Spleen (tissue), 11 donors: ENCODE data around the gene FAM50A. TPM values are rescaled to one million over a fixed set of nuclear protein-coding genes. Genes with fewer than 3 reads are reported as not detected.

ENCODE experiments used
- DNase-seq: peaks from one replicate; pipeline ENCODE4 v3.0.0-alpha.2; 2020
- H3K27ac ChIP-seq, 8 donors: fragments of 200-600 bp; sonication (generic) in 7 of 8; 1 replicate in 4 of 8; 2 replicates in 4 of 8; pipeline versions ENCODE4 v1.5.0 to v1.8.0; 2016 to 2021; ENCODE audit warnings: inconsistent platforms in 4 of 8, mild to moderate bottlenecking in 4 of 8, moderate library complexity in 1 of 8
- H3K27me3 ChIP-seq, 7 donors: fragments of 200-600 bp; sonication (generic) in 6 of 7; replicated peaks in 1 of 7; 1 replicate in 4 of 7; 2 replicates in 3 of 7; pipeline versions ENCODE4 v1.5.0 to v1.8.0; 2016 to 2021; ENCODE audit warnings: inconsistent platforms in 3 of 7, mild to moderate bottlenecking in 1 of 7
- H3K36me3 ChIP-seq, 6 donors: fragments of 200-600 bp; sonication (generic) in 5 of 6; 1 replicate in 4 of 6; 2 replicates in 2 of 6; pipeline versions ENCODE4 v1.5.0 to v1.8.0; 2016 to 2021; ENCODE audit warnings: inconsistent platforms in 2 of 6
- H3K4me1 ChIP-seq, 6 donors: fragments of 200-600 bp; sonication (generic) in 5 of 6; 1 replicate in 3 of 6; 2 replicates in 3 of 6; pipeline versions ENCODE4 v1.5.0 to v1.8.0; 2016 to 2021; ENCODE audit warnings: inconsistent platforms in 3 of 6
- H3K4me3 ChIP-seq, 8 donors: fragments of 200-600 bp; sonication (generic) in 7 of 8; 1 replicate in 4 of 8; 2 replicates in 4 of 8; pipeline versions ENCODE4 v1.5.0 to v1.8.0; 2016 to 2021; ENCODE audit warnings: inconsistent platforms in 4 of 8, mild to moderate bottlenecking in 4 of 8, moderate library complexity in 2 of 8
- H3K9me3 ChIP-seq, 8 donors: fragments of 200-600 bp; sonication (generic) in 7 of 8; 1 replicate in 4 of 8; 2 replicates in 4 of 8; pipeline versions ENCODE4 v1.5.0 to v1.8.0; 2016 to 2021; ENCODE audit warnings: inconsistent platforms in 4 of 8
- CTCF ChIP-seq, 11 experiments: fragments of 200-600 bp in 7 of 11; fragments of 450-650 bp in 4 of 11; sonication (generic) in 4 of 11; IDR thresholded peaks in 8 of 11; conservative IDR thresholded peaks in 3 of 11; 1 replicate in 7 of 11; 2 replicates in 4 of 11; pipeline versions ENCODE4 v1.4.0 to v1.8.0; 2016 to 2021; ENCODE audit warnings: antibody characterized with exemption in 11 of 11, inconsistent platforms in 4 of 11, mild to moderate bottlenecking in 1 of 11
- POLR2A ChIP-seq, 3 donors: fragments of 450-650 bp; IDR thresholded peaks; one replicate each; pipeline ENCODE4 v1.5.1; 2017; ENCODE audit warnings: antibody characterized with exemption in 3 of 3, mild to moderate bottlenecking in 1 of 3
- POLR2AphosphoS5 ChIP-seq, 3 donors: sonication (generic); formaldehyde crosslinking; IDR thresholded peaks; one replicate each; pipeline ENCODE4 v1.5.1; 2017; ENCODE audit warnings: antibody characterized with exemption in 3 of 3
- WGBS, 5 donors: extraction: QIAGEN DNeasy Blood & Tissue Kit in 3 of 5; methylation state at CpG; one replicate each; pipeline versions ENCODE4 v1.1.5 to v1.1.7; 2013 to 2018; 5-methylcytosine and 5-hydroxymethylcytosine counted together
- intact Hi-C: fragments of 100-400 bp; cut with DNase I; formaldehyde crosslinking; loops from one replicate; pipeline ENCODE4 v1.15.0; 2023; ENCODE audit warnings: low total_unique reads
- polyA plus RNA-seq, 3 donors: library from polyadenylated mRNA; stranded (reverse); fragments of 200-250 nt; gene quantifications; one replicate each; pipeline ENCODE4 v1.2.1, GENCODE V29; 2013
- total RNA-seq, 7 donors: library from RNA; depleted of rRNA in 3 of 7; stranded (reverse); fragments of >200 nt in 3 of 7; fragmentation: NEBNext Ultra II Directional in 4 of 7; extraction: Animal tissue kit (Norgen Biotek cat#: 25700) in 4 of 7; gene quantifications; one replicate each; pipeline versions ENCODE4 v1.1.0 to v1.2.1, GENCODE V29; 2016 to 2021
- donor health status: healthy with polysubstance abuse.
- donor health status: DM: no; HTN: no; CAD: no; lungs with moderate emphysema.
- donor health status: DM: no; HTN: no; CAD: no.
- donor health status: Bipolar disorder and iron deficiency.
- donor health status: healthy.
- donor health status: DM: no; HTN: no; CAD: no.
- donor health status: DM: yes; HTN: yes; CAD: no.

FAM50A gene
- total and polyA plus RNA-seq, 10 donors = 30.3 to 123 (median 47.9) TPM

- WGBS, 5 donors = 41 to 70% (median 55%) methylated on average over 8 to 15 of the region's 15 CpGs
- intact Hi-C loops = no loop called here
These were observed 15.2 kb downstream of the FAM50A start for GRCh38 chrX:154458954-154459778.

GRCh38 chrX:154459832-154460231, 15.9 kb downstream of the FAM50A start:
- Histone ChIP-seq H3K9me3 (no peaks in the 10 kb centered on the region), H3K36me3 (peaks cover 0 to 48% (median 4%) of the 10 kb centered on the region in 6 donors), H3K4me3 (peak overlapping the region in 4 of 8 donors; percentile 50 to 80 (median 61)), H3K4me1 (peaks cover 0 to 27% (median 13%) of the 10 kb centered on the region in 6 donors), H3K27me3 (peaks cover 0 to 5% (median 0%) of the 10 kb centered on the region in 7 donors), H3K27ac (peak overlapping the region in 2 of 8 donors; percentile 80 to 89)
- 50 to 77% (median 74%) methylated on average over 7 to 14 of the region's 14 CpGs for WGBS, 5 donors
- intact Hi-C loops = no loop called here
- TF ChIP-seq CTCF (IDR thresholded peaks at IDR 0.05 in 8 of 11, conservative IDR thresholded peaks at IDR 0.05 in 3 of 11) (no peak), POLR2A (IDR thresholded peaks at IDR 0.05) (no peak), POLR2AphosphoS5 (IDR thresholded peaks at IDR 0.05) (no peak)
- DNase-seq = no peak

More at GRCh38 chrX:154458954-154459778, 15.2 kb downstream of the FAM50A start:
- DNase-seq = no peak
- Histone ChIP-seq H3K27me3 (peaks cover 0 to 5% (median 0%) of the 10 kb centered on the region in 7 donors), H3K36me3 (peaks cover 0 to 41% (median 2%) of the 10 kb centered on the region in 6 donors), H3K9me3 (no peaks in the 10 kb centered on the region), H3K27ac (peak overlapping the region in 5 of 8 donors; percentile 67 to 89 (median 73)), H3K4me1 (peaks cover 0 to 27% (median 13%) of the 10 kb centered on the region in 6 donors), H3K4me3 (peak overlapping the region; percentile 43 to 80 (median 53))
- no peak for TF ChIP-seq CTCF (IDR thresholded peaks at IDR 0.05 in 8 of 11, conservative IDR thresholded peaks at IDR 0.05 in 3 of 11)
- TF ChIP-seq POLR2AphosphoS5 (IDR thresholded peaks at IDR 0.05) = no peak
- no peak for TF ChIP-seq POLR2A (IDR thresholded peaks at IDR 0.05)

GRCh38 chrX:154460326-154460725, 16.4 kb downstream of the FAM50A start:
- Histone ChIP-seq H3K9me3 (no peaks in the 10 kb centered on the region), H3K4me3 (no peak overlapping the region), H3K36me3 (peaks cover 0 to 53% (median 5%) of the 10 kb centered on the region in 6 donors), H3K27me3 (peaks cover 0 to 5% (median 0%) of the 10 kb centered on the region in 7 donors), H3K4me1 (peaks cover 0 to 27% (median 13%) of the 10 kb centered on the region in 6 donors), H3K27ac (no peak overlapping the region)
- intact Hi-C loops = no loop called here
- DNase-seq = no peak
- 83 to 92% (median 87%) methylated on average over 21 to 26 of the region's 26 CpGs; no CpG with 5 or more reads in 1 of the 5 donors for WGBS, 5 donors
- no peak for TF ChIP-seq POLR2AphosphoS5 (IDR thresholded peaks at IDR 0.05)
- TF ChIP-seq POLR2A (IDR thresholded peaks at IDR 0.05) = no peak
- TF ChIP-seq CTCF (IDR thresholded peaks at IDR 0.05 in 8 of 11, conservative IDR thresholded peaks at IDR 0.05 in 3 of 11) = no peak

- H3K4me3 ChIP-seq = no peak overlapping the region
- peaks cover 0 to 5% (median 0%) of the 10 kb centered on the region in 7 donors for H3K27me3 ChIP-seq
- 63 to 89% (median 79%) methylated on average over 1 to 8 of the region's 8 CpGs for whole genome bisulfite sequencing, 5 donors
- no peaks in the 10 kb centered on the region for H3K9me3 ChIP-seq
- intact Hi-C loops = no loop called here
- H3K4me1 ChIP-seq = peaks cover 0 to 23% (median 10%) of the 10 kb centered on the region in 6 donors
- no peak overlapping the region for H3K27ac ChIP-seq
- peaks cover 0 to 74% (median 19%) of the 10 kb centered on the region in 6 donors for H3K36me3 ChIP-seq
- DNase-seq = no peak
- TF ChIP-seq CTCF (IDR thresholded peaks at IDR 0.05 in 8 of 11, conservative IDR thresholded peaks at IDR 0.05 in 3 of 11) (no peak), POLR2A (IDR thresholded peaks at IDR 0.05) (no peak)
These were observed 18.5 kb downstream of the FAM50A start for GRCh38 chrX:154462396-154462795.
